ENCODE data around the gene KCNIP3.

GRCh38 chr2:95333888-95334338, 36.8 kb downstream of the KCNIP3 start:
- TF ChIP-seq CTCF (IDR thresholded peaks at IDR 0.05; ENCODE audit: low read depth, low read length) (no peak), EZH2phosphoT487 (IDR thresholded peaks at IDR 0.05; ENCODE audit: low read depth) (no peak)
